RKO (cell line): Measurements from ENCODE around the gene APPBP2.
"Not testable (repeated sequence)": the region's sequence is repeated elsewhere in the genome, so short reads cannot be mapped to it uniquely, and the experiment has no call there.

ENCODE experiments used
- DNase-seq: peaks from one replicate; pipeline ENCODE4 v3.0.0-alpha.2; 2016; ENCODE audit warnings: low spot score

The APPBP2 gene

DNA sequence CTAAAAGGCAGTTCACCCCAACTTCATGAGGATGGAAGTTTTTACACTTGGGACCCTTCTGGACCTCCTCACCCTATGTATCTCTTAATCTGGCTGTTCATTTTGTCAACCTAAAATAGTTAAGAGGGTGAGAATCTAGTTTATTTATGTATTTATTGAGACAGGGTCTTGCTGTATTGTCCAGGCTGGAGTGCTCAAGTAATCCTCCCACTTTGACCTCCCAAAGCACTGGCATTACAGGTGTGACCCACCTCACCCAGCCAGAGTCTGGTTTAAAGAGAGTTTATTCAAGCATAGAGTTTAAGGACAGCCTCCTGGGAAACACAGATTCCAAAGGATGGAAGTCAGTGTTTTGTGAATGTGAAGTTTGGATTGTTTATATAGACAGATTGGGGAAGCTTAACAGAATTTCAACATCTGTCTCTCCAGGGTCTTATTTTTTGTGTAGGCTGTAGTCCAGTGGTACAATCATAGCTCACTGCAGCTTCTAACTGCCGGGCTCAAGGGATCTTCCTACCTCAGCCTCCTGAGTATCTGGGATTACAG, 8.0 kb upstream of the APPBP2 start:
- DNase-seq: no peak

DNA sequence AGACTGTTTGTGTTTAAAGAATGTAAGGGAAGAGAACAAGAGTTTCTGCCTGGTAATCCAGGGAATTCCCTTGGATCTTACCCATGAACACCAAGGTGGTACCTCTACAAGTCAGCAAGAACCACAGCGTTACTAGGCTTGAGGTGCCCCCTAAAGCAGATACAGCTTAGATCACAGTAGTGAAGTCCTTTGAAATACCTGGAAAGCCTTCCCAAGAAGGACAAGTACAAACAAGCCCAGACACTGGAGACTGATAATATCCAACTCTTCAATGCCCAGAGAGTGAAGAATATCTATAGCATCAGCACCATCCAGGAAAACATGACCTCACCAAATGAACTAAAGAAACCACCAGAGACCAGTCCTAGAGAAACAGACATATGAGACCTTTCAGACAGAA, 3.8 kb upstream of the APPBP2 start:
- DNase-seq: no peak

DNA sequence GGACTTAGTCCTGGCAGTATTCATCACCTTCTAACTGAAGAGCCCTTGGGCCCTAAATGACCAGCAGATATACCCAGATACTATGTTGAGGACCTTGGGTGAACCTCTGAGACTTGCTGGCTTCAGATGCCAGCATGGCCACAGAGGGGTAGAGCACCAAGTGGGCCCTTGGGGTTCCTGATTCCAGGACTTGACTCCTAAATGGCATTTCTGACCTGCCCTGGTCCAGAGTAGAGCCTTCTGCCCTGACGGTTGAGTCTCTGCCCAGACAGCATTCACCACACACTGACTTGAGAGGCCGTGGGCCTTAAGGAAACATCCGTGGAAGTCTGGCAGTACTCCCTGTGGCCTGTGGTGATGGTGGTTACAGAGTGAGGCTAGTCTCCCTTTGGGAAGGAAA, 2.8 kb upstream of the APPBP2 start:
- DNase-seq: no peak

DNA sequence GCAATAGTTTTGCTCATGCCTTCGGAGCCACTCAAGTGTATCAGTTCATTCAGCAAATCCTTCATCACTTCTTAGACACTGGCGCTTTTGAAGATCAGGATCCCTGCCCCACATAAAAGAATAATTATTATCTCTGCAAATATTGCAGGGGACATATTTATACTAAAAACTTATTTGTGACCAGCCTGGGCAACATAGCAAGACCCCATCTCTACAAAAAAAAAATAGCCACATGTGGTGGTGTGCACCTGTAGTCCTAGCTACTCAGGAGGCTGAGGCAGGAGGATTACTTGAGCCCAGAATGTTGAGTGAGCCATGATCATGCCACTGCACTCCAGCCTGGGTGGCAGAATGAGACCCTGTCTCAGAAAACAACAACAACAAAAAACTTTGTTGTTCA, 1.7 kb upstream of the APPBP2 start:
- no peak for DNase-seq

DNA sequence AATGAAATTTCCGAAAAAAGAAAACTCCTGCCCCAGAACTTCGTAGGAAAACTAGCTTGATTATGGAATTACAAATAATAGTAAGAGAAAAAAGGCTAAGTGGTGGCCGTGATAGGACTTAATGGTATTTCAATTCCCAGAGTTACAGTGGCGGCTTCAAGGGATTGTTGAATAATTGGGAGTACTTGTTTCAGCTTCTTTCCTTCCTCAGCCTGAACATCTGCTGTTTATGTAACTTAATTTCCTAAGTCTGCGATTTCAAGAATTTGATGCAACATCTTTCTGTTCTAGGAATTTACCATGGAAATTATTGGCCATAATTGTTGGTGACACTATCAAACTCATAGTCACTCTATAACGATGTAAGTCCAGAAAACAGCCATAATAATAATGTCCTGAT, 684 bp upstream of the APPBP2 start:
- peak; percentile 20 for DNase-seq

GRCh38 chr17:60525328-60525684, 736 bp downstream of the APPBP2 start:
- peak; percentile 37 for DNase-seq

GRCh38 chr17:60524463-60525327, 1.3 kb downstream of the APPBP2 start:
- DNase-seq: peak; percentile 48

GRCh38 chr17:60523822-60524221, 2.2 kb downstream of the APPBP2 start:
- DNase-seq: no peak

DNA sequence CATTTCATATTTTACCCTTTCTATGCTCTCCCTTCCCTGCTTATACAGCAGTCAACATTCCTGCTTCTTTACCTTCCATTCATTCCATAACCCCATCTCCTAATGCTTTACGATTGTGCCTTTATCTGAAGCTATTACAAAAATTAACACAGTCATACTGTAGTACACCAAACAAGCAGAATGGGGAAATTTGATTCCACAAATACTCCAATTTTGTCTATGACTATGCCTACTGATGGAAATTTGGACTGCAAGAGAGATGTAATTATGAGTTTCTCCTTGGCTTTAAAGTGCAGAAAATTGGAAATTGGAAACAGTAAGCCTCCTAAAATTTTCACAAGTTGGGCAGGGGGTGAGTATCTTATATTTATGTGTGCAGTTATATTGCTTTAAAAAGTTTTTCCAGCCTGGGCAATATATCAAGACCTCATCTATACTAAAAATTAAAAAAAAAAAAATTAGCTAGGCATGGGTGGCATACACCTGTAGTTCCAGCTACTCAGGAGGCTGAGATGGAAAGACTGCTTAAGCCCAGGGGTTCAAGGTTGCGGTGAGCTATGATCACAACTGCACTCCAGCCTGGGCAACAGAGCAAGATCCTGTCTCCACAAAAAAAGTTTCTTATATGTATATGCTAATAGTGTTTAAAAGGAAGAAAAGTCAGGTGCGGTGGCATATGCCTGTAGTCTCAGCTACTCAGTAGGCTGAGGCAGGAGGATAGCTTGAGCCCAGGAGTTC, 3.0 kb downstream of the APPBP2 start:
- no peak for DNase-seq

DNA sequence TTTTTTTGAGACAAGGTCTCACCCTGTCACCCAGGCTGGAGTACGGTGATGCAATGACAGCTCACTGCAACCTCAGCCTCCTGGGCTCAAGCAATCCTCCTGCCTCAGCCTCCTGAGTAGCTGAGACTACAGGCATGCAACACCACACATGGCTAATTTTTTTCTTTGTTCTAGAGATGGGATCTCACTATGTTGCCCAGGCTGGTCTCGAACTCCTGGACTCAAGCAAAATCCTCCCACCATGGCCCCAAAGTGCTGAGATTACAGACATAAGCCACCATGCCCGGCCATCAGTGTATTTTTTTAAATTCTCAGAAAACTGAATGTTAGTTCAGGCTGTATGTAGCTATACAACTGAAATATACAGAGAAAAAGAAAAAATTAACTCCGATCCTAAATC, 6.2 kb downstream of the APPBP2 start:
- no peak for DNase-seq

DNA sequence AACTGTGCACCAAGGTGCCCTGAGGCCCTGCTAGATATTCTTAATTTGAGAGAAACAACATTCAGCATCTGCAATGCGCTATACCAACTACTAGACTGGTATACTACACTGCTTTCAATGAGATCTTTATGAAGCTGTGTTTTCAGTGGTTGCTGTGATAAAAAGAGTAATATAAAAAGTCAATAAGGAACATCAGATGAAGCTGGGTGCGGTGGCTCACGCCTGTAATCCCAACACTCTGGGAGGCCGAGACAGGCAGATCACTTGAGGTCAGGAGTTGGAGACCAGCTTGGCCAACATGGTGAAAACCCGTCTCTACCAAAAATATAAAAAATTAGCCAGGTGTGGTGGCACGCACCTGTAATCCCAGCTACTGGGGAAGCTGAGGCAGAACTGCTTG, 10.4 kb downstream of the APPBP2 start:
- DNase-seq: not testable (repeated sequence)

- not testable (repeated sequence) for DNase-seq
These were observed 10.8 kb downstream of the APPBP2 start for GRCh38 chr17:60515199-60515598.

DNA sequence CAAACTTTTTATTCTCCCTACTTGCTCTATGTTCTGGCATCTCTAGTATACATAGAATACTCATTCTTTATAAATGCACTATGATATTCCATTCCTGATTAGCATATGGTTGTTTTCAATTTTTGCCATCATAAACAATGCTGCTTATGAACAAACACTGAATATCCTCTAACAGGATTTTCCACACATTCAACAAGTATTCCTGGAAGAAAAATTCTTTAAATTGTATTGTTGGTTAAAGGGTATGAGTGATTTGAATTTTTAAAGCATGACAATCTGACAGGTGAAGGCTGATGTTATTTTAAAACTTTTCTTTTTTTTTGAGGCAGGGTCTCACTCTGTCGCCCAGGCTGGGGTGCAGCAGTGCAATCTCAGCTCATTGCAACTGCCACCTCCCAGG, 11.5 kb downstream of the APPBP2 start:
- no peak for DNase-seq

GRCh38 chr17:60514053-60514452, 12.0 kb downstream of the APPBP2 start:
- no peak for DNase-seq

DNA sequence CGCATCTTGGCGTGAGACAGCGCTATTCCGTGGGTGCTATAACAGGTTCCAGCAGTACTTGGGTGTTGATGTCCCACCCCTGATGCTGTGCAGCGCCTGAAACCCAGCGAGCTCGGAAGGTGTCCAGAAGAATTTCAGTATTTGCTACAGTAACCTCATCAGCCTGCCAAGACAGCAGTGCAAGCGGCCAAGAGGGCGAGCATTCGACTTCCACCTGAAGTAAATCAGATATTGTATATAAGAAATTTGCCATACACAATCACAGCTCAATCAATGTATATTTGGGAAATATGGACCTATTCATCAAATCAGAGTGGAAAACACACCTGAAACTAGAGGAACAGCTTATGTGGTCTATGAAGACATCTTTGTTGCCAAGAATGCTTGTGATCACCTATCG, 13.0 kb downstream of the APPBP2 start:
- DNase-seq: no peak

- DNase-seq: no peak
These were observed 15.3 kb downstream of the APPBP2 start for GRCh38 chr17:60510723-60511122.

DNA sequence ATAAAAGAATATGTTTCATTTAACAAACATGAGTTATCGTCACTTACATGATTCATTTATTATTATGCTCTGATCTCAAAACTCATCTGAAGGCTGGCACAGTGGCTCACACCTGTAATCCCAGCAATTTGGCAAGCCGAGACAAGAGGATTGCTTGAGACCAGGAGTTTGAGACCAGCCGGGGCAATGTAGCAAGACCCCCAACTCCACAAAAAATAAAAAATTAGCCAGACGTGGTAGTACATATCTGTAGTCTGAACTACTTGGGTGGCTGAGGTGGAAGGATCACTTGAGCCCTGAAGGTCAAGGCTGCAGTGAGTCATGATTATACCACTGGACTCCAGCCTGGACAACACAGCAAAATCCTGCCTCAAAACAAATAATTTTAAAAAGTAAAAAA, 16.0 kb downstream of the APPBP2 start:
- DNase-seq: no peak

DNA sequence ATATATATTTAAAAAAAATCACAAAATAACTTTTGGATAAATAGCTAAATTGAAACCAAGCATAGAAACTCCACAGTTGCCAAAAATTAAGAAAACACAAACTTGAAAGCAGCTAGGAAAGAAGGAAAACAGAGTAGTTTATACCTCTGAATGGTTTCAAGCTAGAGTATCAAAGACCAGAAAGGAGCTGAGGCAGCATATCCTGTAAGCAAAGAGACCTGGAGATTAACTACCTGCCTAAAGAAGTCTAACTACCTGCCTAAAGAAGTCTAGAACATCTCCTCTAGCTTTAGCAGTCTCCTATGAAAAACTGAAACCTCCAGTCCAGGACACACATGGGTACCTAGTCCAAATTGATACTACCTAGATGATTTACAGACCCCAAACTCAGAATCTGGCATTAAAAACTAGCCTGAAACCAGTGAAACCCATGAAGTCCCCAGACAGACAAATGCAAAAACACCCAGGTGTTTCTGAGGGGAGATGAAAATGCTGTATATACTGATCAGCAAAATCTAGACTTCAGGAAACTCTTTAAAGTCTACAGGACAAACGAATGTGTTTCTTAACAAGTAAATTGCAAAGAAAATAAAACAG, 17.6 kb downstream of the APPBP2 start:
- no peak for DNase-seq

GRCh38 chr17:60506312-60506711, 19.7 kb downstream of the APPBP2 start:
- DNase-seq: peak; percentile 77

GRCh38 chr17:60502145-60502544, 23.9 kb downstream of the APPBP2 start:
- DNase-seq: no peak

DNA sequence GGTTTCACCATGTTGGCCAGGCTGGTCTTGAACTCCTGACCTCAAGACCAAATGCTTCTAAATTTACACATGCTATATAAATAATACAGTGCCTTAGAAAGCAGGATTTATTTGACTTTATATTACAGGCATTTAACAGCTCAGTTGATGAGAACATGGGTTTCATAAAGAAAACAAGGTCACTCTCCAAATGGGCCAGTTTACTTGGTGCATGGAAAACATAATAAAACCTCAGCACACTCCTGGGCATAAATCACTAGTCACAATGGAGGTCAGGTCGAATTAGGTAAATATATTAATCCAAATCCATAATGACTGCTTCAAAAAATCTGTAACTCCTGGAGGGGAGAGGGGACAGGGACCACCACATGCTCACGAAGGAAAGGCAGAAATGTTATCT, 24.5 kb downstream of the APPBP2 start:
- no peak for DNase-seq

DNA sequence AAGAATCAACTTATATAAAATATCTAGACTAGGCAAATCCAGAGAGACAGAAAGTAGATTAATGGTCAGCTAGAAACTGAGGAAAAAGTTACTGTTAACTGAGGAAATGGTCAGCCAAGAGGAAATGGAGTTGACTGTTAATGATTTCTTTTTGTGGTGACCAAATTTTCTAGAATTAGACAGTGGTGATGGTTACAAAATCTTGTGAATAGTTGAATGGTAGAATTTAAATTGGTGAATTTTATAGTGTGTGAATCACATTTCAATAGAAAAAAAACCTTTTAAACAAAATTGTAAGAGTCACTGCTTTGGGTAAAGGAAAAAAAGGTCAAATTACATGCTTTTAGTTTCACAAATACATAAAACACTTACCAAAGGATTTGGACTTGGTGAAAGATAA, 30.0 kb downstream of the APPBP2 start:
- DNase-seq: no peak

GRCh38 chr17:60495260-60495659, 30.8 kb downstream of the APPBP2 start:
- no peak for DNase-seq
